HEK293 (cell line): Measurements from ENCODE around the gene SENP2.

ENCODE experiments used
- CTCF ChIA-PET: fragments of 350-600 bp; formaldehyde crosslinking; extraction: SDS; loops from one replicate; lab custom pipeline; 2021; ENCODE audit warnings: antibody characterized with exemption; lab: Yijun Ruan, JAX
- POLR2A ChIA-PET: fragments of 300-600 bp; formaldehyde crosslinking; extraction: SDS; loops from one replicate; lab custom pipeline; 2020; ENCODE audit warnings: antibody characterized with exemption, inconsistent platforms; lab: Yijun Ruan, JAX
- H3K27ac ChIP-seq: fragments of 200-500 bp; sonication (Bioruptor generic); 2 replicates; pipeline ENCODE4 v1.5.1; 2014; ENCODE audit warnings: low read depth, low read length, control low read depth, inconsistent platforms; ENCODE audit errors: extremely low read depth
- H3K36me3 ChIP-seq, 2 experiments: fragments of 200-500 bp in 1 of 2; sonication (Bioruptor generic) in 1 of 2; 1 replicate in 1 of 2; 2 replicates in 1 of 2; pipeline ENCODE4 v1.5.1; 2014 to 2017; ENCODE audit warnings: inconsistent platforms in 2 of 2, low read length in 2 of 2; ENCODE audit not compliant: control insufficient read depth in 2 of 2, insufficient read depth in 1 of 2
- H3K4me1 ChIP-seq: fragments of 200-500 bp; sonication (Bioruptor generic); 2 replicates; pipeline ENCODE4 v1.5.1; 2014; ENCODE audit warnings: mild to moderate bottlenecking, low read length, inconsistent platforms; ENCODE audit not compliant: control insufficient read depth, insufficient read depth
- H3K4me3 ChIP-seq: 2 replicates; pipeline ENCODE4 v1.5.1; 2011; ENCODE audit warnings: low read depth, mild to moderate bottlenecking, control low read depth, low read length, moderate library complexity
- H3K9me3 ChIP-seq: fragments of 200-500 bp; sonication (Bioruptor generic); 2 replicates; pipeline ENCODE4 v1.5.1; 2014; ENCODE audit warnings: low read depth, low read length, inconsistent platforms; ENCODE audit not compliant: control insufficient read depth, insufficient read depth
- BCL6B ChIP-seq: fragments of 450-650 bp; formaldehyde crosslinking; IDR thresholded peaks from 2 replicates; pipeline ENCODE4 v1.5.1; 2017; ENCODE audit warnings: missing biosample characterization, missing genetic modification characterization
- GLI2 ChIP-seq: fragments of 450-650 bp; formaldehyde crosslinking; IDR thresholded peaks from 2 replicates; pipeline ENCODE4; 2017; ENCODE audit warnings: missing biosample characterization, missing genetic modification characterization, low read depth, borderline replicate concordance
- INSM2 ChIP-seq: fragments of 450-650 bp; formaldehyde crosslinking; IDR thresholded peaks from 2 replicates; pipeline ENCODE4 v1.5.1; 2016; ENCODE audit warnings: missing biosample characterization, missing genetic modification characterization
- MZF1 ChIP-seq: fragments of 450-650 bp; formaldehyde crosslinking; IDR thresholded peaks from 2 replicates; pipeline ENCODE4 v1.5.1; 2017; ENCODE audit warnings: missing biosample characterization, missing genetic modification characterization, borderline replicate concordance
- YY1 ChIP-seq: fragments of 450-650 bp; formaldehyde crosslinking; IDR thresholded peaks from 2 replicates; pipeline ENCODE4 v1.5.1; 2018; ENCODE audit warnings: missing biosample characterization, missing genetic modification characterization
- ZBTB10 ChIP-seq: fragments of 450-650 bp; formaldehyde crosslinking; IDR thresholded peaks from 2 replicates; pipeline ENCODE4 v1.5.1; 2016; ENCODE audit warnings: missing biosample characterization, missing genetic modification characterization
- ZBTB11 ChIP-seq: fragments of 450-650 bp; formaldehyde crosslinking; conservative IDR thresholded peaks from 2 replicates; pipeline ENCODE4 v1.5.1; 2016; ENCODE audit warnings: low read depth, missing biosample characterization, missing genetic modification characterization
- ZBTB26 ChIP-seq: fragments of 450-650 bp; formaldehyde crosslinking; optimal IDR thresholded peaks from 2 replicates; pipeline ENCODE3; 2016; ENCODE audit warnings: missing biosample characterization, mild to moderate bottlenecking, missing genetic modification characterization
- ZFP41 ChIP-seq: fragments of 450-650 bp; formaldehyde crosslinking; IDR thresholded peaks from 2 replicates; pipeline ENCODE4 v1.5.1; 2016; ENCODE audit warnings: missing biosample characterization, missing genetic modification characterization, borderline replicate concordance
- ZNF157 ChIP-seq: fragments of 450-650 bp; formaldehyde crosslinking; IDR thresholded peaks from 2 replicates; pipeline ENCODE4 v1.5.1; 2016; ENCODE audit warnings: missing biosample characterization, missing genetic modification characterization
- ZNF169 ChIP-seq: fragments of 450-650 bp; formaldehyde crosslinking; IDR thresholded peaks from 2 replicates; pipeline ENCODE4 v1.5.1; 2016; ENCODE audit warnings: missing biosample characterization, missing genetic modification characterization
- ZNF202 ChIP-seq: fragments of 450-650 bp; formaldehyde crosslinking; IDR thresholded peaks from 2 replicates; pipeline ENCODE4 v1.5.1; 2016; ENCODE audit warnings: missing biosample characterization, missing genetic modification characterization, borderline replicate concordance
- ZNF324 ChIP-seq: fragments of 450-650 bp; formaldehyde crosslinking; IDR thresholded peaks from 2 replicates; pipeline ENCODE4 v1.5.1; 2016; ENCODE audit warnings: missing biosample characterization, missing genetic modification characterization
- ZNF350 ChIP-seq: fragments of 450-650 bp; formaldehyde crosslinking; IDR thresholded peaks from 2 replicates; pipeline ENCODE4 v1.5.0; 2017; ENCODE audit warnings: missing biosample characterization, mild to moderate bottlenecking, missing genetic modification characterization
- ZNF37A ChIP-seq: fragments of 450-650 bp; IDR thresholded peaks from 2 replicates; pipeline ENCODE4 v1.5.1; 2018; ENCODE audit warnings: missing biosample characterization, missing genetic modification characterization
- ZNF449 ChIP-seq: fragments of 450-650 bp; formaldehyde crosslinking; IDR thresholded peaks from 2 replicates; pipeline ENCODE4 v1.5.1; 2017; ENCODE audit warnings: missing biosample characterization, mild to moderate bottlenecking, missing genetic modification characterization, moderate library complexity
- ZNF529 ChIP-seq: fragments of 450-650 bp; formaldehyde crosslinking; IDR thresholded peaks from 2 replicates; pipeline ENCODE4 v1.5.1; 2017; ENCODE audit warnings: missing genetic modification characterization, missing biosample characterization; ENCODE audit not compliant: insufficient replicate concordance
- ZNF549 ChIP-seq: fragments of 450-650 bp; IDR thresholded peaks from 2 replicates; pipeline ENCODE4 v1.5.1; 2018; ENCODE audit warnings: missing biosample characterization, missing genetic modification characterization, mild to moderate bottlenecking, inconsistent platforms, moderate library complexity
- ZNF560 ChIP-seq: fragments of 450-650 bp; formaldehyde crosslinking; IDR thresholded peaks from 2 replicates; pipeline ENCODE4 v1.5.1; 2017; ENCODE audit warnings: missing biosample characterization, missing genetic modification characterization, borderline replicate concordance
- ZNF596 ChIP-seq: fragments of 450-650 bp; IDR thresholded peaks from 2 replicates; pipeline ENCODE4 v1.5.0; 2018; ENCODE audit warnings: missing biosample characterization, mild to moderate bottlenecking, missing genetic modification characterization, moderate library complexity
- ZNF600 ChIP-seq: fragments of 450-650 bp; formaldehyde crosslinking; IDR thresholded peaks from 2 replicates; pipeline ENCODE4 v1.5.1; 2016; ENCODE audit warnings: missing biosample characterization, missing genetic modification characterization
- ZNF791 ChIP-seq: fragments of 450-650 bp; formaldehyde crosslinking; IDR thresholded peaks from 2 replicates; pipeline ENCODE4 v1.5.1; 2016; ENCODE audit warnings: missing biosample characterization, missing genetic modification characterization

SENP2 gene

GRCh38 chr3:185594073-185594472 lies 8.0 kb downstream of the SENP2 start:
- Histone ChIP-seq H3K4me1 (no peaks in the 10 kb centered on the region), H3K9me3 (no peaks in the 10 kb centered on the region), H3K36me3 (peaks cover 9 to 48% of the 10 kb centered on the region in 2 experiments; a peak in 2 of 3 replicates), H3K4me3 (no peak overlapping the region), H3K27ac (no peak overlapping the region)
- ChIA-PET POLR2A (no interaction called here), CTCF (interaction anchor here (0.6 kb wide), 1 partner anchor 338 kb away, joined by 5 read pairs; no protein-coding TSS in a partner anchor)
- TF ChIP-seq ZNF37A (no peak), ZNF549 (no peak), ZNF350 (tag by site-specific recombination) (no peak), ZFP41 (tag by site-specific recombination) (no peak), MZF1 (tag by site-specific recombination) (no peak), ZBTB11 (tag by site-specific recombination) (no peak), ZNF324 (no peak)

- POLR2A ChIA-PET, result interaction anchor here (0.5 to 1.9 kb wide), 2 partner anchors 8 to 10 kb away, joined by 5 read pairs; partner anchors contain the start of gene SENP2
- no peak for TF ChIP-seq ZNF157 (tag by site-specific recombination)
- no peak for TF ChIP-seq YY1 (tag by site-specific recombination)
- no peak for TF ChIP-seq GLI2
- TF ChIP-seq ZNF202 (tag by site-specific recombination), result no peak
- TF ChIP-seq ZNF169 (tag by site-specific recombination), result no peak
- TF ChIP-seq ZBTB10 (tag by site-specific recombination), result no peak
- no peak for TF ChIP-seq INSM2 (tag by site-specific recombination)
- no peak for TF ChIP-seq ZNF596 (tag by site-specific recombination)
- no peak for TF ChIP-seq ZNF529
- no peak for TF ChIP-seq BCL6B (tag by site-specific recombination)
- TF ChIP-seq ZFP41 (tag by site-specific recombination), result no peak
- no peak for TF ChIP-seq ZBTB26
- no peak for TF ChIP-seq ZNF449 (tag by site-specific recombination)
- no peak for TF ChIP-seq ZNF791 (tag by site-specific recombination)
- TF ChIP-seq ZNF560 (tag by site-specific recombination), result no peak
- no peak for TF ChIP-seq ZNF600 (tag by site-specific recombination)
Observed at GRCh38 chr3:185595526-185595925, 9.4 kb downstream of the SENP2 start.

More at GRCh38 chr3:185595526-185595925, 9.4 kb downstream of the SENP2 start:
- CTCF ChIA-PET, result interaction anchor here (0.7 to 0.9 kb wide), 2 partner anchors 18 to 1610 kb away, joined by 3 to 4 read pairs; no protein-coding TSS in a partner anchor
- H3K4me1 ChIP-seq, result no peaks in the 10 kb centered on the region
- H3K27ac ChIP-seq, result no peak overlapping the region
- no peak overlapping the region for H3K4me3 ChIP-seq
- peaks cover 9 to 54% of the 10 kb centered on the region in 2 experiments; a peak in 2 of 3 replicates for H3K36me3 ChIP-seq
- no peaks in the 10 kb centered on the region for H3K9me3 ChIP-seq
